WERI-Rb-1 (cell line): ENCODE data around the gene GIPR.

ENCODE experiments used
- DNase-seq: peaks from one replicate; pipeline ENCODE4 v3.0.0-alpha.2; 2020
- H3K27ac ChIP-seq: fragments of 250-450 bp; sonication (Bioruptor Pico); 2 replicates; pipeline ENCODE4 v1.5.1; 2020; ENCODE audit warnings: mild to moderate bottlenecking, moderate library complexity
- H3K27me3 ChIP-seq: fragments of 250-450 bp; sonication (Bioruptor Pico); 2 replicates; pipeline ENCODE4 v1.5.1; 2021; ENCODE audit warnings: mild to moderate bottlenecking, low read depth, moderate library complexity; ENCODE audit not compliant: insufficient read depth, severe bottlenecking
- H3K36me3 ChIP-seq: fragments of 250-450 bp; sonication (Bioruptor Pico); 2 replicates; pipeline ENCODE4 v1.5.1; 2020; ENCODE audit warnings: mild to moderate bottlenecking, moderate library complexity
- H3K4me3 ChIP-seq: 2 replicates; pipeline ENCODE4 v1.5.1; 2011; ENCODE audit warnings: low read depth, mild to moderate bottlenecking, control low read depth, low read length
- H3K9me3 ChIP-seq: fragments of 250-450 bp; sonication (Bioruptor Pico); 2 replicates; pipeline ENCODE4 v1.5.1; 2021; ENCODE audit warnings: mild to moderate bottlenecking, moderate library complexity; ENCODE audit not compliant: severe bottlenecking
- CTCF ChIP-seq: IDR thresholded peaks from 2 replicates; pipeline ENCODE4 v1.5.1; 2011; ENCODE audit warnings: low read depth, mild to moderate bottlenecking, control low read depth, inconsistent platforms, low read length

The GIPR gene

DNA sequence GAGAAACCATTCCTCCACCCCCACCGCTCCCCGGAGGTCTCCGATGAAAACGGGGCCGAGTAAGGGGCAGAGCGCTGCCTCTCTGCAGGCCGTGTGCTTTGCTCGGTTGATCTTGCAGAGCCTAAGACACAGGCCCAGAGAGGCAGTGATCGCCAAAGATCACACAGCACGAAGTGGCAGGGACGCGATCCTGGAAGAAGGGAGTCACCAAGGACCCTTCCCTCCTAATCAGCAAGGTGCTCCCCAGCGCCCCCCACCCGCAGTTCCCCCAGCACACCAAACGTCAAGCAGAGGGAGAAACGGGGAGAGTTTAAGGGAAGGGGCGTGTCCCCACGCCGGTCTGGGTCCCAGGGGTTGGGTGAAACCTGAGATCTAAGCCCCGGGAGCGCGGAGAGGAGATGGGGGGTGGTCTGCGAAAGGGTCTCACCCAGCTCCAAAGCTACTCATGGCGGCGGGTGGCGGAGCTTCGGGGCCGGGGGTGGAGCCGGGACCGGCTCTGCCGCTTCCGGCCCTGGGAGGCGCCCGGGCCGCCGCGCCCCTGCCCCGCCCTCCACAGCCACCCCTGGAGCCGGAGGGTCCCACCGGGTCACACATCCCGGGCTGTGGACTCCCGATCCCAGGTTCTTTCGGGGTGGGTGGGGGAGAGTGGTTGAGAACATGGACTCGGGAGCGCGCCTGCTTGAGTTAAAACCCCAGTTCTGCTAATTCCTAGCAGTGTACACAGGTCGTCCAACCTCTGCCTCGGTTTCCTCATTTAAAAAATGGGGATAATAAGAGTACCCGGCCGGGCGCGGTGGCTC lies 28.9 kb upstream of the GIPR start, which contains the start of gene EML2:
Gene EML2, minus strand, starts transcription at position 468 of the 800 bp plus-strand sequence. Its CDS starts 21 bp downstream, at position 447.
- H3K27ac ChIP-seq, result no peak within 1 kb of the TSS

DNA sequence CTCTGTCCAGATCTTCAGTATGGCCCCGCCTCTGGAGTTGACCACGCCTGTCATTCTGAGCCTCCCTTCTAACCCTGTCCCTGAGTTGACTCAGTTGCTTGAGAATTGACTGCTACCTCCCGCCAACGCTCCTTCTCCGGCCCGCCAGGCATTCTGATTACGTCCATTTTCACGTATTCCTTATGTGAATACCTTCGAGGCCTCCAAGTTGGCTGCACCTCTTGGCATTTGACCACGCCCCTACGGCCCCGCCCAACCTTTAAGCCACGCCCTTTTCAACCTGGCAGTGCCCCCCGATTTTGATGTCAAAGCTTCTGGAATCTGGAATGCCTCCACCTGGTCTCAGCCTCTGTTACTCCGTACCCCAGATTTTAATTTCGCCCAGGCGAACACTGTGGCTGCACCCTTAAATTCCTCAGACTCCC lies 27.2 kb upstream of the GIPR start:
- no peak for DNase-seq
- H3K4me3 ChIP-seq, result no peak overlapping the region
- no peak overlapping the region for H3K27ac ChIP-seq

More for the DNA sequence above, 28.9 kb upstream of the GIPR start, which contains the start of gene EML2:
- H3K9me3 ChIP-seq, result no peaks in the 10 kb centered on the region
- no peak for TF ChIP-seq CTCF
- no peak for DNase-seq
- H3K36me3 ChIP-seq, result no peaks in the 10 kb centered on the region
- H3K27me3 ChIP-seq, result no peaks in the 10 kb centered on the region
- no peak within 1 kb of the TSS for H3K4me3 ChIP-seq

GRCh38 chr19:45641274-45642105 lies 26.5 kb upstream of the GIPR start:
- Histone ChIP-seq H3K9me3 (no peaks in the 10 kb centered on the region), H3K27me3 (no peaks in the 10 kb centered on the region), H3K27ac (no peak overlapping the region), H3K4me3 (peak overlapping the region; percentile 21), H3K36me3 (no peaks in the 10 kb centered on the region)
- TF ChIP-seq CTCF, result no peak
- peak; percentile 43 for DNase-seq

More for the DNA sequence above, 27.2 kb upstream of the GIPR start:
- Histone ChIP-seq H3K27me3 (no peaks in the 10 kb centered on the region), H3K36me3 (no peaks in the 10 kb centered on the region), H3K9me3 (no peaks in the 10 kb centered on the region)
- TF ChIP-seq CTCF, result no peak

DNA sequence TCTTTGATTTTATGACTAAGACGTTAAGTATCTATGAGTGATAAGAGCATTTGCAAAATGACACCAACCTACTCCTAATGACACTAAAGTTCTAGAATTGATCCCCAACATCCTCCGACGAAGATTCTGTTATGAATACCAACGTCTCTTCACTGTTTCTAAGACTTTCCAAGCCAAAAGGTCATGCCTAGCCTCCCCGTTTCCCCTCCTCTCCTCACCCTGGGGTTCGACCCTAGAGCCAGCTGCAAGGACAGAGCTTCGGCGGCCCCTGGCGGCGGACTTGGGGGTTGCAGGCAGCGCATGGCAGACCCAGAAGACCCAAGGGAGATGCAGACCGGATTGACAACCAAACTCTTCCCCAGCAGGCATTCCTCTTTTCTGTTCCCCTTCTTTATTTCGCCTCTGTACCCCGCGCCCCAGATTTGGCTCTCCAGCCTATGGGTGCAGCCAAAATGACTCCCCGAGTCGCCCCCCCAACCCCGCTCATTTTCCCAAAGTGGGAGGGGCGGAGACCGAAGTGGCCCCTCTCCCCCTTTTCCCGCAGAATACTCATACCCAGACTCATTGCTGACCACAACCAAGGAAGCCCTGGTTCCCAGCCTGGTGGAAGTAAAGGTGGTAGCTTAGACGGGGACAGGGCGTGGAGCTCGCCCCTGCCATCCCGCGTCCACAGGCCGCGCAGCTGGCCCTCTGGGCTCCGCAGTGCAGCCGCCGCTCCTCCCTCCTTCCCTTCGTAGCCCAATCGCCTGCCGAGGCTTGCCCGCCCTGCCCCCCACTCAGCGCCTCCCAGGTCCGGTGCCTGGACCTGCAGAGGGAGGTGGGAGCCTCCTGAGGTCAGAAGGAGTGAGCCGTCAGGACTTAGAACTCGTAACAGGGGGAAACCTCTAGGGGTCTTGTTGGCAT lies 24.7 kb upstream of the GIPR start:
- peak overlapping the region; percentile 52 for H3K4me3 ChIP-seq
- H3K27ac ChIP-seq, result peak overlapping the region; percentile 41
- no peaks in the 10 kb centered on the region for H3K27me3 ChIP-seq
- no peaks in the 10 kb centered on the region for H3K9me3 ChIP-seq
- peak; percentile 92 for DNase-seq
- no peaks in the 10 kb centered on the region for H3K36me3 ChIP-seq
- TF ChIP-seq CTCF, result peak; percentile 91

GRCh38 chr19:45643927-45644771 lies 23.9 kb upstream of the GIPR start:
- no peaks in the 10 kb centered on the region for H3K27me3 ChIP-seq
- DNase-seq, result no peak
- TF ChIP-seq CTCF, result no peak
- peak overlapping the region; percentile 52 for H3K4me3 ChIP-seq
- no peaks in the 10 kb centered on the region for H3K36me3 ChIP-seq
- no peaks in the 10 kb centered on the region for H3K9me3 ChIP-seq
- no peak overlapping the region for H3K27ac ChIP-seq
